HAP-1 (cell line): ENCODE data around the gene NOCT.

Source experiments
- DNase-seq, 2 experiments: peaks; one replicate each; pipeline ENCODE4 v3.0.0-alpha.2; 2016 to 2020; ENCODE audit warnings: low spot score in 2 of 2
- H3K27me3 ChIP-seq: fragments of 250-450 bp; sonication (Bioruptor Pico); 2 replicates; pipeline ENCODE4 v1.5.1; 2020; ENCODE audit warnings: low read depth, mild to moderate bottlenecking, moderate library complexity
- H3K36me3 ChIP-seq: fragments of 250-450 bp; sonication (Bioruptor Pico); replicated peaks from 2 replicates; pipeline ENCODE4 v1.5.1; 2020; ENCODE audit warnings: mild to moderate bottlenecking
- H3K4me1 ChIP-seq: fragments of 250-450 bp; sonication (Bioruptor Pico); 2 replicates; pipeline ENCODE4 v1.5.1; 2020; ENCODE audit warnings: mild to moderate bottlenecking
- H3K4me3 ChIP-seq: fragments of 250-450 bp; sonication (Bioruptor Pico); 2 replicates; pipeline ENCODE4 v1.5.1; 2020; ENCODE audit warnings: mild to moderate bottlenecking, moderate library complexity
- H3K9me3 ChIP-seq: fragments of 250-450 bp; sonication (Bioruptor Pico); 2 replicates; pipeline ENCODE4 v1.5.1; 2020; ENCODE audit warnings: mild to moderate bottlenecking, moderate library complexity
- in situ Hi-C: fragments of 300-500 bp; cut with MboI; formaldehyde crosslinking; loops from 3 replicates; pipeline ENCODE4 v1.14.3; 2020; ENCODE audit warnings: low sequenced_read_pairs, inconsistent platforms, mixed read lengths

NOCT gene

GRCh38 chr4:139083607-139083955 lies 68.0 kb downstream of the NOCT start:
- Histone ChIP-seq H3K36me3 (no peaks in the 10 kb centered on the region; the same call in 1 of the 2 replicates), H3K9me3 (no peaks in the 10 kb centered on the region), H3K27me3 (no peaks in the 10 kb centered on the region), H3K4me3 (peak overlapping the region; percentile 81), H3K4me1 (peaks cover 14% of the 10 kb centered on the region)
- peak; percentile 52 to 67 for DNase-seq
- in situ Hi-C loops: no loop called here

GRCh38 chr4:139083956-139084803 lies 68.6 kb downstream of the NOCT start:
- Histone ChIP-seq H3K9me3 (no peaks in the 10 kb centered on the region), H3K4me3 (peak overlapping the region; percentile 81), H3K36me3 (no peaks in the 10 kb centered on the region; the same call in 1 of the 2 replicates), H3K4me1 (peaks cover 13% of the 10 kb centered on the region), H3K27me3 (no peaks in the 10 kb centered on the region)
- in situ Hi-C loops: no loop called here
- peak; percentile 86 to 95 for DNase-seq

- Histone ChIP-seq H3K4me3 (peak overlapping the region; percentile 81), H3K27me3 (no peaks in the 10 kb centered on the region), H3K36me3 (no peaks in the 10 kb centered on the region; the same call in 1 of the 2 replicates), H3K9me3 (no peaks in the 10 kb centered on the region), H3K4me1 (peaks cover 13% of the 10 kb centered on the region)
- in situ Hi-C loops: no loop called here
- no peak for DNase-seq
Measured at GRCh38 chr4:139084804-139085093, 69.2 kb downstream of the NOCT start.

GRCh38 chr4:139085141-139085540 lies 69.6 kb downstream of the NOCT start:
- peak overlapping the region; percentile 81 for H3K4me3 ChIP-seq
- H3K4me1 ChIP-seq: peaks cover 13% of the 10 kb centered on the region
- no peaks in the 10 kb centered on the region for H3K9me3 ChIP-seq
- DNase-seq: no peak
- H3K27me3 ChIP-seq: no peaks in the 10 kb centered on the region
- in situ Hi-C loops: no loop called here
- no peaks in the 10 kb centered on the region; the same call in 1 of the 2 replicates for H3K36me3 ChIP-seq

- no peak for DNase-seq
- Histone ChIP-seq H3K9me3 (no peaks in the 10 kb centered on the region), H3K36me3 (no peaks in the 10 kb centered on the region)
Measured at GRCh38 chr4:139092271-139092670, 76.7 kb downstream of the NOCT start.

More at GRCh38 chr4:139092271-139092670, 76.7 kb downstream of the NOCT start:
- no peaks in the 10 kb centered on the region for H3K4me1 ChIP-seq
- H3K4me3 ChIP-seq: no peak overlapping the region
- H3K27me3 ChIP-seq: no peaks in the 10 kb centered on the region
- in situ Hi-C loops: no loop called here
